Breast epithelium (tissue), 3 donors: ENCODE measurements around the gene IER3.

ENCODE experiments used
- CTCF ChIP-seq, 3 donors: fragments of 450-650 bp; IDR thresholded peaks; one replicate each; pipeline ENCODE4 v1.5.1; 2016 to 2017; ENCODE audit warnings: antibody characterized with exemption in 3 of 3, mild to moderate bottlenecking in 3 of 3, moderate library complexity in 3 of 3
- POLR2A ChIP-seq: fragments of 450-650 bp; IDR thresholded peaks from one replicate; pipeline ENCODE4 v1.6.1; 2016; ENCODE audit warnings: antibody characterized with exemption, mild to moderate bottlenecking, moderate library complexity
- POLR2AphosphoS5 ChIP-seq, 3 donors: sonication (generic); formaldehyde crosslinking; IDR thresholded peaks; one replicate each; pipeline ENCODE4 v1.6.1; 2017; ENCODE audit warnings: antibody characterized with exemption in 3 of 3

GRCh38 chr6:30769853-30770524 is 25.6 kb upstream of the IER3 start:
- TF ChIP-seq CTCF (IDR thresholded peaks at IDR 0.05) (no peak), POLR2A (no peak), POLR2AphosphoS5 (IDR thresholded peaks at IDR 0.05) (no peak)
